GM18867 (cell line): ENCODE data around the gene CST5.
A peak's percentile ranks its signal among the peaks of the same experiment; 100 is the strongest.
"Not testable (repeated sequence)": the region's sequence is repeated elsewhere in the genome, so short reads cannot be mapped to it uniquely, and the experiment has no call there.

Source experiments
- ATAC-seq: cut with Tn5 transposase; IDR thresholded peaks from one replicate; pipeline ENCODE4 v1.9.1; 2021; ENCODE audit warnings: mild to moderate bottlenecking, moderate library complexity; ENCODE audit not compliant: unreplicated experiment

CST5 gene

GRCh38 chr20:23890867-23891266, 11.3 kb upstream of the CST5 start:
- not testable (repeated sequence) for ATAC-seq

- peak; percentile 87 for ATAC-seq
These were observed 10.2 kb upstream of the CST5 start for GRCh38 chr20:23889775-23890187.

- ATAC-seq = no peak
These were observed 8.3 kb upstream of the CST5 start for GRCh38 chr20:23887856-23888255.

GRCh38 chr20:23884771-23885162, 5.2 kb upstream of the CST5 start:
- no peak for ATAC-seq

GRCh38 chr20:23884136-23884770, 4.7 kb upstream of the CST5 start:
- ATAC-seq = no peak

- no peak for ATAC-seq
These were observed 1.8 kb upstream of the CST5 start for GRCh38 chr20:23881371-23881770.

GRCh38 chr20:23880417-23880816, 869 bp upstream of the CST5 start:
- ATAC-seq = no peak

GRCh38 chr20:23879811-23880374, 345 bp upstream of the CST5 start:
- no peak for ATAC-seq

GRCh38 chr20:23878787-23879186, 761 bp downstream of the CST5 start:
- no peak for ATAC-seq

- ATAC-seq = not testable (repeated sequence)
These were observed 1.5 kb downstream of the CST5 start for GRCh38 chr20:23878016-23878542.

GRCh38 chr20:23877524-23877923, 2.0 kb downstream of the CST5 start:
- no peak for ATAC-seq

GRCh38 chr20:23875606-23876237, 3.8 kb downstream of the CST5 start:
- no peak for ATAC-seq

- ATAC-seq = no peak
These were observed 4.8 kb downstream of the CST5 start for GRCh38 chr20:23874747-23875146.

- ATAC-seq = no peak
These were observed 6.1 kb downstream of the CST5 start for GRCh38 chr20:23873370-23874015.

- no peak for ATAC-seq
These were observed 7.5 kb downstream of the CST5 start for GRCh38 chr20:23872065-23872464.

GRCh38 chr20:23870461-23870860, 9.1 kb downstream of the CST5 start:
- ATAC-seq = no peak

- no peak for ATAC-seq
These were observed 10.0 kb downstream of the CST5 start for GRCh38 chr20:23869520-23869919.

GRCh38 chr20:23868321-23868720, 11.2 kb downstream of the CST5 start:
- no peak for ATAC-seq

- no peak for ATAC-seq
These were observed 12.3 kb downstream of the CST5 start for GRCh38 chr20:23867152-23867776.

GRCh38 chr20:23860771-23861170, 18.8 kb downstream of the CST5 start:
- not testable (repeated sequence) for ATAC-seq

- ATAC-seq = no peak
These were observed 21.5 kb downstream of the CST5 start for GRCh38 chr20:23857962-23858595.
